Fibroblast of the aortic adventitia (primary cell): ENCODE measurements around the gene TMEM106B. TPM values are rescaled to one million over a fixed set of nuclear protein-coding genes. Genes with fewer than 3 reads are reported as not detected.

Experiments used
- DNase-seq: peaks from one replicate; pipeline ENCODE4 v3.0.0-alpha.2; 2010; ENCODE audit warnings: low read depth
- H3K4me3 ChIP-seq: 2 replicates; pipeline ENCODE4 v1.5.1; 2011; ENCODE audit warnings: low read depth, mild to moderate bottlenecking, control low read depth, low read length, moderate library complexity
- CTCF ChIP-seq: IDR thresholded peaks from 2 replicates; pipeline ENCODE4 v1.5.1; 2011; ENCODE audit warnings: mild to moderate bottlenecking, low read length, control low read depth, inconsistent platforms; ENCODE audit not compliant: insufficient read depth
- total RNA-seq: library from RNA; depleted of rRNA; stranded (reverse); fragments of >200 nt; gene quantifications from 2 replicates; pipeline ENCODE4 v1.2.3, GENCODE V29; 2012; ENCODE audit warnings: low replicate concordance

The TMEM106B gene
- total RNA-seq, 1 donor = 146 TPM

GRCh38 chr7:12290761-12291160, 79.7 kb downstream of the TMEM106B start:
- TF ChIP-seq CTCF = no peak
- no peak for DNase-seq
- no peak overlapping the region for H3K4me3 ChIP-seq

- no peak overlapping the region for H3K4me3 ChIP-seq
- no peak for TF ChIP-seq CTCF
- no peak for DNase-seq
These were observed 80.8 kb downstream of the TMEM106B start for GRCh38 chr7:12291870-12292269.

Other genes starting within 250 kb of the TMEM106B start
- gene VWDE, start 192.6 kb downstream of the TMEM106B start, total RNA-seq = 0.08 and 0.09 TPM in 2 replicates